ENCODE measurements around the gene TOP2A.

GRCh38 chr17:40457964-40458791, 40.5 kb upstream of the TOP2A start:
- TF ChIP-seq CTCF (IDR thresholded peaks at IDR 0.05), result no peak
- no peak for TF ChIP-seq POLR2A (IDR thresholded peaks at IDR 0.05)

Data from testis (tissue), 2 donors.